Uterus (tissue), 2 donors: ENCODE measurements around the gene PDLIM5.

Experiments
- CTCF ChIP-seq, 4 experiments: fragments of 200-600 bp in 2 of 4; fragments of 450-650 bp in 2 of 4; sonication (generic) in 2 of 4; IDR thresholded peaks; one replicate each; pipeline ENCODE4 v1.5.1; 2016 to 2019; ENCODE audit warnings: antibody characterized with exemption in 4 of 4, mild to moderate bottlenecking in 2 of 4, moderate library complexity in 1 of 4
- POLR2A ChIP-seq, 2 donors: fragments of 450-650 bp; IDR thresholded peaks; one replicate each; pipeline ENCODE4 v1.6.1; 2016; ENCODE audit warnings: antibody characterized with exemption in 2 of 2, mild to moderate bottlenecking in 1 of 2, moderate library complexity in 1 of 2

- TF ChIP-seq POLR2A (IDR thresholded peaks at IDR 0.05) (no peak), CTCF (IDR thresholded peaks at IDR 0.05) (no peak)
Observed at GRCh38 chr4:94550352-94550751, 98.6 kb downstream of the PDLIM5 start.
